ENCODE results near the gene ENHO. TPM values are rescaled to one million over a fixed set of nuclear protein-coding genes. Genes with fewer than 3 reads are reported as not detected.
A peak's percentile ranks its signal among the peaks of the same experiment; 100 is the strongest.

The ENHO gene
- total RNA-seq, 1 donor from 2014 or later = 4.4 TPM

- DNase-seq (ENCODE audit: low spot score) = peak; percentile 68
- H2AFZ ChIP-seq (replicated peaks) = no peak overlapping the region
- H3K27ac ChIP-seq = no peak overlapping the region
- no peaks in the 10 kb centered on the region for H3K9me3 ChIP-seq (ENCODE audit: low read depth)
- H3K4me1 ChIP-seq = no peaks in the 10 kb centered on the region
- H3K9me3 Mint-ChIP-seq = no peaks in the 10 kb centered on the region
- no peaks in the 10 kb centered on the region for H3K79me2 ChIP-seq (ENCODE audit: low read depth)
- no peak overlapping the region for H3K9ac ChIP-seq
- no peak overlapping the region for H3K27ac Mint-ChIP-seq
- H3K4me2 ChIP-seq = no peak overlapping the region
- H3K4me3 ChIP-seq = no peak overlapping the region
- peaks cover 2% of the 10 kb centered on the region for H3K36me3 Mint-ChIP-seq
- no peaks in the 10 kb centered on the region for H4K20me1 ChIP-seq (ENCODE audit: low read depth)
- peaks cover 25% of the 10 kb centered on the region for H3K27me3 Mint-ChIP-seq (ENCODE audit: insufficient read depth, low read depth)
- H3K4me3 Mint-ChIP-seq = no peak overlapping the region
- H3K27me3 ChIP-seq = no peaks in the 10 kb centered on the region
- H3K36me3 ChIP-seq = no peaks in the 10 kb centered on the region
- H3F3A ChIP-seq (ENCODE audit: low read depth) = no peaks in the 10 kb centered on the region
- peak; percentile 93 for TF ChIP-seq CTCF (IDR thresholded peaks at IDR 0.05)
- no peak for TF ChIP-seq EZH2 (IDR thresholded peaks at IDR 0.05)
- H3K4me1 Mint-ChIP-seq = peaks cover 21% of the 10 kb centered on the region
Measured at GRCh38 chr9:34500623-34501267, 22.0 kb downstream of the ENHO start.

- Mint-ChIP-seq H3K27me3 (ENCODE audit: insufficient read depth, low read depth) (peaks cover 19% of the 10 kb centered on the region), H3K27ac (no peak overlapping the region), H3K9me3 (no peaks in the 10 kb centered on the region), H3K4me3 (no peak overlapping the region), H3K36me3 (no peaks in the 10 kb centered on the region), H3K4me1 (peaks cover 21% of the 10 kb centered on the region)
- Histone ChIP-seq H3K9ac (no peak overlapping the region), H3K79me2 (ENCODE audit: low read depth) (no peaks in the 10 kb centered on the region), H3K9me3 (ENCODE audit: low read depth) (no peaks in the 10 kb centered on the region), H2AFZ (replicated peaks) (no peak overlapping the region), H3K36me3 (no peaks in the 10 kb centered on the region), H3K4me1 (no peaks in the 10 kb centered on the region), H4K20me1 (ENCODE audit: low read depth) (peaks cover 12% of the 10 kb centered on the region), H3K27ac (no peak overlapping the region), H3F3A (ENCODE audit: low read depth) (no peaks in the 10 kb centered on the region), H3K4me3 (no peak overlapping the region), H3K27me3 (no peaks in the 10 kb centered on the region), H3K4me2 (no peak overlapping the region)
- no peak for DNase-seq (ENCODE audit: low spot score)
- TF ChIP-seq EZH2 (IDR thresholded peaks at IDR 0.05) (no peak), CTCF (IDR thresholded peaks at IDR 0.05) (no peak), EZH2phosphoT487 (IDR thresholded peaks at IDR 0.05) (no peak)
Measured at GRCh38 chr9:34499076-34499475, 23.7 kb downstream of the ENHO start.

- TF ChIP-seq EZH2phosphoT487 (IDR thresholded peaks at IDR 0.05) = no peak
- TF ChIP-seq CTCF (IDR thresholded peaks at IDR 0.05) = no peak
- no peak for TF ChIP-seq EZH2 (IDR thresholded peaks at IDR 0.05)
- Histone ChIP-seq H3K9ac (no peak overlapping the region), H3K4me1 (no peaks in the 10 kb centered on the region), H3F3A (ENCODE audit: low read depth) (no peaks in the 10 kb centered on the region), H3K4me2 (no peak overlapping the region), H3K9me3 (ENCODE audit: low read depth) (no peaks in the 10 kb centered on the region), H3K79me2 (ENCODE audit: low read depth) (no peaks in the 10 kb centered on the region), H3K27me3 (no peaks in the 10 kb centered on the region), H3K36me3 (no peaks in the 10 kb centered on the region), H3K4me3 (no peak overlapping the region), H2AFZ (replicated peaks) (no peak overlapping the region), H3K27ac (no peak overlapping the region), H4K20me1 (ENCODE audit: low read depth) (peaks cover 16% of the 10 kb centered on the region)
- H3K9me3 Mint-ChIP-seq = no peaks in the 10 kb centered on the region
- no peak for DNase-seq (ENCODE audit: low spot score)
- peaks cover 17% of the 10 kb centered on the region for H3K27me3 Mint-ChIP-seq (ENCODE audit: insufficient read depth, low read depth)
- H3K27ac Mint-ChIP-seq = no peak overlapping the region
- peaks cover 21% of the 10 kb centered on the region for H3K4me1 Mint-ChIP-seq
- no peaks in the 10 kb centered on the region for H3K36me3 Mint-ChIP-seq
- H3K4me3 Mint-ChIP-seq = no peak overlapping the region
Measured at GRCh38 chr9:34498553-34498952, 24.2 kb downstream of the ENHO start.
